Measurements from ENCODE around the gene KPTN. TPM values are rescaled to one million over a fixed set of nuclear protein-coding genes. Genes with fewer than 3 reads are reported as not detected.

The KPTN gene
- total RNA-seq, 1 experiment from 2014 or later = 23.8 TPM

GRCh38 chr19:47448360-47448727 is 35.7 kb downstream of the KPTN start:
- Histone ChIP-seq H3K4me1 (ENCODE audit: control insufficient read depth in 1 of 2, insufficient read depth in 2 of 2, low read length in 2 of 2) (peaks cover 17 to 23% of the 10 kb centered on the region in 2 experiments), H3K27me3 (ENCODE audit: insufficient read depth, low read length) (peaks cover 19% of the 10 kb centered on the region), H2AFZ (ENCODE audit: low read depth, low read length, poor library complexity, severe bottlenecking) (no peak overlapping the region), H3K4me3 (replicated peaks in 1 of 2; ENCODE audit: low read depth in 1 of 2, low read length in 2 of 2) (no peak overlapping the region), H3K9me3 (ENCODE audit: control insufficient read depth in 1 of 2, insufficient read depth in 1 of 2, low read depth in 1 of 2, low read length in 2 of 2) (no peaks in the 10 kb centered on the region), H3K4me2 (ENCODE audit: low read length) (no peak overlapping the region), H4K20me1 (ENCODE audit: insufficient read depth) (no peaks in the 10 kb centered on the region), H3K9me2 (ENCODE audit: insufficient read depth) (no peaks in the 10 kb centered on the region), H3K27ac (ENCODE audit: low read depth, low read length) (no peak overlapping the region), H3K36me3 (ENCODE audit: control insufficient read depth in 1 of 2, insufficient read depth in 2 of 2, low read length in 2 of 2) (no peaks in the 10 kb centered on the region), H3K9ac (ENCODE audit: low read length) (no peak overlapping the region), H3K79me2 (ENCODE audit: insufficient read depth, low read length) (no peaks in the 10 kb centered on the region)
- ChIA-PET CTCF (no interaction called here), POLR2A (no interaction called here), RAD21 (ENCODE audit: low non-redundant PET in 1 of 2, low total read pairs in 2 of 2, uncharacterized antibody in 2 of 2, unreplicated experiment in 2 of 2) (no interaction called here)
- intact Hi-C loops (cut with micrococcal nuclease) = loop anchor here (5.0 to 10.0 kb wide), 2 partner anchors 34 to 156 kb away; partner anchors contain the start of genes BICRA and KPTN
- BruUV-seq (replicated peaks) = no TSS peak
- ATAC-seq (no peak), DNase-seq (ENCODE audit: low read depth, low spot score) (no peak)
- TF ChIP-seq EZH2 (IDR thresholded peaks at IDR 0.05) = no peak
- TF ChIP-seq FOSL1 (IDR thresholded peaks at IDR 0.05; ENCODE audit: low read depth) = no peak
- no peak for TF ChIP-seq CEBPB (IDR thresholded peaks at IDR 0.05; ENCODE audit: low read depth)
- TF ChIP-seq CTCF (IDR thresholded peaks at IDR 0.05 in 2 of 3, conservative IDR thresholded peaks at IDR 0.05 in 1 of 3; ENCODE audit: borderline replicate concordance in 1 of 3, insufficient read depth in 1 of 3, low read depth in 2 of 3, low read length in 2 of 3) = no peak

- H3K36me3 ChIP-seq (ENCODE audit: control insufficient read depth in 1 of 2, insufficient read depth in 2 of 2, low read length in 2 of 2) = no peaks in the 10 kb centered on the region
- H2AFZ ChIP-seq (ENCODE audit: low read depth, low read length, poor library complexity, severe bottlenecking) = peak overlapping the region; percentile 98
- peak overlapping the region; percentile 60 for H3K9ac ChIP-seq (ENCODE audit: low read length)
- ATAC-seq (peak; percentile 88), DNase-seq (ENCODE audit: low read depth, low spot score) (peak; percentile 85)
- peak overlapping the region; percentile 56; the same call in 1 of the 2 replicates for H3K27ac ChIP-seq (ENCODE audit: low read depth, low read length)
- peaks cover 19% of the 10 kb centered on the region for H3K27me3 ChIP-seq (ENCODE audit: insufficient read depth, low read length)
- ChIA-PET POLR2A (interaction anchor here (1.0 to 1.3 kb wide), 4 partner anchors 9 to 237 kb away, joined by 3 to 6 read pairs (median 4); partner anchors contain the start of gene CCDC9), RAD21 (ENCODE audit: low non-redundant PET in 1 of 2, low total read pairs in 2 of 2, uncharacterized antibody in 2 of 2, unreplicated experiment in 2 of 2) (interaction anchor here (1.0 to 2.0 kb wide), 4 partner anchors 11 to 259 kb away, joined by 3 to 7 read pairs (median 4); no protein-coding TSS in a partner anchor), CTCF (interaction anchor here (1.0 to 3.6 kb wide), 7 partner anchors 9 to 265 kb away, joined by 3 to 32 read pairs (median 7); partner anchors contain the start of genes EHD2 and NAPA)
- no TSS peak for BruUV-seq (replicated peaks)
- H3K79me2 ChIP-seq (ENCODE audit: insufficient read depth, low read length) = no peaks in the 10 kb centered on the region
- intact Hi-C loops (cut with micrococcal nuclease) = loop anchor here (2.0 to 10.0 kb wide), 3 partner anchors 35 to 157 kb away; partner anchors contain the start of genes BICRA, KPTN and NAPA
- H3K4me1 ChIP-seq (ENCODE audit: control insufficient read depth in 1 of 2, insufficient read depth in 2 of 2, low read length in 2 of 2) = peaks cover 17 to 23% of the 10 kb centered on the region in 2 experiments
- H4K20me1 ChIP-seq (ENCODE audit: insufficient read depth) = no peaks in the 10 kb centered on the region
- peak overlapping the region; percentile 95 for H3K4me2 ChIP-seq (ENCODE audit: low read length)
- H3K4me3 ChIP-seq (replicated peaks in 1 of 2; ENCODE audit: low read depth in 1 of 2, low read length in 2 of 2) = peak overlapping the region; percentile 36 to 55
- TF ChIP-seq JUND (IDR thresholded peaks at IDR 0.05) (no peak), EGR1 (IDR thresholded peaks at IDR 0.05; ENCODE audit: low read depth) (peak; percentile 80)
- no peaks in the 10 kb centered on the region for H3K9me3 ChIP-seq (ENCODE audit: control insufficient read depth in 1 of 2, insufficient read depth in 1 of 2, low read depth in 1 of 2, low read length in 2 of 2)
- H3K9me2 ChIP-seq (ENCODE audit: insufficient read depth) = no peaks in the 10 kb centered on the region
Observed at GRCh38 chr19:47447470-47448359, 36.3 kb downstream of the KPTN start.

Measured in HCT116 (cell line).